GM12891 (cell line): ENCODE results near the gene NUBP2.

ENCODE experiments used
- PAX5 ChIP-seq: IDR thresholded peaks from 2 replicates; pipeline ENCODE4 v1.6.1; 2011; ENCODE audit warnings: low read length, moderate library complexity, mild to moderate bottlenecking; ENCODE audit not compliant: insufficient read depth, severe bottlenecking
- POLR2A ChIP-seq: IDR thresholded peaks from 2 replicates; pipeline ENCODE4 v1.6.1; 2011; ENCODE audit warnings: low read depth, low read length, control low read depth
- POLR2AphosphoS5 ChIP-seq: IDR thresholded peaks from 2 replicates; pipeline ENCODE4 v1.6.1; 2011; ENCODE audit warnings: low read depth, low read length, control low read depth
- POU2F2 ChIP-seq: IDR thresholded peaks from 2 replicates; pipeline ENCODE4 v1.6.1; 2011; ENCODE audit warnings: low read depth, mild to moderate bottlenecking, control low read depth, low read length, moderate library complexity
- SPI1 ChIP-seq: IDR thresholded peaks from 2 replicates; pipeline ENCODE4 v1.6.1; 2011; ENCODE audit warnings: low read depth, low read length, control low read depth
- TAF1 ChIP-seq: IDR thresholded peaks from 2 replicates; pipeline ENCODE4 v1.6.1; 2011; ENCODE audit warnings: low read depth, low read length, control low read depth

GRCh38 chr16:1765826-1766225 is 16.9 kb upstream of the NUBP2 start:
- TF ChIP-seq TAF1 (no peak), POLR2A (no peak), POLR2AphosphoS5 (no peak), SPI1 (no peak), POU2F2 (no peak), PAX5 (no peak)
